Activated CD8-positive, alpha-beta T cell treated with anti-CD3 and anti-CD28 coated beads for 36 hours (primary cell): ENCODE results near the gene ADIRF. TPM values are rescaled to one million over a fixed set of nuclear protein-coding genes. Genes with fewer than 3 reads are reported as not detected.
"Not testable (repeated sequence)": the region's sequence is repeated elsewhere in the genome, so short reads cannot be mapped to it uniquely, and the experiment has no call there.

Experiments used
- ATAC-seq: fragments of 200-7000 bp; cut with Tn5 transposase; one replicate; pipeline ENCODE4 v1.10.0; 2021; ENCODE audit warnings: mild to moderate bottlenecking, moderate library complexity
- CTCF ChIA-PET: fragments of 350-600 bp; sonication (Branson Sonifier 250); formaldehyde crosslinking; loops from one replicate; lab custom pipeline; 2021; ENCODE audit warnings: antibody characterized with exemption; lab: Charles Lee
- POLR2A ChIA-PET: fragments of 350-600 bp; sonication (Branson Sonifier 250); formaldehyde crosslinking; loops from one replicate; lab custom pipeline; 2021; ENCODE audit warnings: antibody characterized with exemption; lab: Charles Lee
- DNase-seq: peaks from one replicate; pipeline ENCODE4 v3.0.0-alpha.2; 2020
- H3K27ac Mint-ChIP-seq: one replicate; pipeline ENCODE4 v1.8.0; 2021; ENCODE audit warnings: mild to moderate bottlenecking, mixed read lengths
- H3K27me3 Mint-ChIP-seq: one replicate; pipeline ENCODE4 v1.8.0; 2021; ENCODE audit warnings: mixed read lengths
- H3K36me3 Mint-ChIP-seq: one replicate; pipeline ENCODE4 v1.8.0; 2021; ENCODE audit warnings: low read depth, mixed read lengths
- H3K4me1 Mint-ChIP-seq: one replicate; pipeline ENCODE4 v1.8.0; 2021; ENCODE audit warnings: low read depth, mixed read lengths
- H3K4me3 Mint-ChIP-seq: one replicate; pipeline ENCODE4 v1.8.0; 2021; ENCODE audit warnings: mild to moderate bottlenecking, moderate library complexity, mixed read lengths
- H3K9me3 Mint-ChIP-seq: one replicate; pipeline ENCODE4 v1.8.0; 2021; ENCODE audit warnings: mixed read lengths
- CTCF ChIP-seq: fragments of 200-600 bp; IDR thresholded peaks from one replicate; pipeline ENCODE4 v1.8.0; 2022; ENCODE audit warnings: antibody characterized with exemption, mild to moderate bottlenecking
- intact Hi-C: fragments of 100-400 bp; cut with micrococcal nuclease; formaldehyde crosslinking; loops from one replicate; pipeline ENCODE4 v1.10.0; 2022
- total RNA-seq, 2 experiments: library from RNA; stranded (reverse); gene quantifications; one replicate each; pipeline ENCODE4 v1.2.3, GENCODE V29; 2021

ADIRF gene
- total RNA-seq, 2 experiments from 2014 or later = not detected

- ChIA-PET CTCF (interaction anchor here (0.8 to 1.0 kb wide), 2 partner anchors 11 to 13 kb away, joined by 3 read pairs; partner anchors contain the start of gene ADIRF), POLR2A (interaction anchor here (0.7 kb wide), 1 partner anchor 9 kb away, joined by 3 read pairs; no protein-coding TSS in a partner anchor)
- no peaks in the 10 kb centered on the region for H3K36me3 Mint-ChIP-seq
- no peak for TF ChIP-seq CTCF
- intact Hi-C loops = no loop called here
- DNase-seq (no peak), ATAC-seq (no peak)
- no peaks in the 10 kb centered on the region for H3K9me3 Mint-ChIP-seq
- no peaks in the 10 kb centered on the region for H3K4me1 Mint-ChIP-seq
- no peak overlapping the region for H3K4me3 Mint-ChIP-seq
- H3K27me3 Mint-ChIP-seq = peaks cover 5% of the 10 kb centered on the region
- H3K27ac Mint-ChIP-seq = no peak overlapping the region
These were observed 11.7 kb downstream of the ADIRF start for GRCh38 chr10:86979977-86980448.

GRCh38 chr10:86981020-86981419 lies 12.7 kb downstream of the ADIRF start:
- H3K27ac Mint-ChIP-seq, H3K4me3 Mint-ChIP-seq, H3K36me3 Mint-ChIP-seq, H3K27me3 Mint-ChIP-seq, H3K9me3 Mint-ChIP-seq, DNase-seq, ATAC-seq, POLR2A ChIA-PET, intact Hi-C loops, H3K4me1 Mint-ChIP-seq: not testable (repeated sequence)
- CTCF ChIA-PET = interaction anchor here (1.0 kb wide), 1 partner anchor 14 kb away, joined by 3 read pairs; no protein-coding TSS in a partner anchor

GRCh38 chr10:86981716-86982115 lies 13.4 kb downstream of the ADIRF start:
- no peak overlapping the region for H3K27ac Mint-ChIP-seq
- intact Hi-C loops = no loop called here
- ATAC-seq (no peak), DNase-seq (no peak)
- H3K9me3 Mint-ChIP-seq = no peaks in the 10 kb centered on the region
- no peaks in the 10 kb centered on the region for H3K36me3 Mint-ChIP-seq
- H3K4me1 Mint-ChIP-seq = no peaks in the 10 kb centered on the region
- CTCF ChIA-PET = no interaction called here
- no peak for TF ChIP-seq CTCF
- POLR2A ChIA-PET = no interaction called here
- H3K4me3 Mint-ChIP-seq = no peak overlapping the region
- peaks cover 5% of the 10 kb centered on the region for H3K27me3 Mint-ChIP-seq

GRCh38 chr10:86984498-86984897 lies 16.2 kb downstream of the ADIRF start:
- peaks cover 11% of the 10 kb centered on the region for H3K27me3 Mint-ChIP-seq
- CTCF ChIA-PET, DNase-seq, H3K4me1 Mint-ChIP-seq, ATAC-seq, H3K4me3 Mint-ChIP-seq, POLR2A ChIA-PET, H3K9me3 Mint-ChIP-seq, intact Hi-C loops, H3K36me3 Mint-ChIP-seq, H3K27ac Mint-ChIP-seq: not testable (repeated sequence)

GRCh38 chr10:86988520-86988919 lies 20.2 kb downstream of the ADIRF start:
- TF ChIP-seq CTCF = no peak
- no peak for DNase-seq
- H3K27ac Mint-ChIP-seq = no peak overlapping the region
- intact Hi-C loops = no loop called here
- H3K4me1 Mint-ChIP-seq = no peaks in the 10 kb centered on the region
- H3K27me3 Mint-ChIP-seq = peaks cover 15% of the 10 kb centered on the region
- no peaks in the 10 kb centered on the region for H3K36me3 Mint-ChIP-seq
- H3K9me3 Mint-ChIP-seq = no peaks in the 10 kb centered on the region
- no peak overlapping the region for H3K4me3 Mint-ChIP-seq
- no peak for ATAC-seq
- ChIA-PET POLR2A (no interaction called here), CTCF (no interaction called here)

- CTCF ChIA-PET = interaction anchor here (1.2 kb wide), 1 partner anchor 23 kb away, joined by 3 read pairs; the partner anchor contains the start of gene ADIRF
- H3K4me1 Mint-ChIP-seq, H3K27ac Mint-ChIP-seq, DNase-seq, H3K36me3 Mint-ChIP-seq, POLR2A ChIA-PET, ATAC-seq, intact Hi-C loops, H3K9me3 Mint-ChIP-seq, H3K4me3 Mint-ChIP-seq: not testable (repeated sequence)
- H3K27me3 Mint-ChIP-seq = peaks cover 15% of the 10 kb centered on the region
These were observed 23.1 kb downstream of the ADIRF start for GRCh38 chr10:86991362-86991761.
